KMS-11 (cell line): ENCODE results near the gene ITPR2.

ENCODE experiments used
- H2AFZ ChIP-seq: fragments of 200-600 bp; sonication (generic); 2 replicates; pipeline ENCODE4 v1.6.1; 2016; ENCODE audit warnings: antibody characterized with exemption, mixed run types, low read depth
- H3K27ac ChIP-seq: fragments of 200-600 bp; sonication (generic); 2 replicates; pipeline ENCODE4 v1.6.1; 2016; ENCODE audit warnings: mild to moderate bottlenecking, mixed run types
- H3K27me3 ChIP-seq: fragments of 200-600 bp; sonication (generic); 2 replicates; pipeline ENCODE4 v1.6.1; 2017; ENCODE audit warnings: mild to moderate bottlenecking, low read depth, mixed run types, moderate library complexity; ENCODE audit not compliant: insufficient read depth
- H3K36me3 ChIP-seq: fragments of 200-600 bp; sonication (generic); 2 replicates; pipeline ENCODE4 v1.6.1; 2017; ENCODE audit warnings: mild to moderate bottlenecking, mixed run types; ENCODE audit not compliant: insufficient read depth
- H3K4me1 ChIP-seq: fragments of 200-600 bp; sonication (generic); 2 replicates; pipeline ENCODE4 v1.6.1; 2016; ENCODE audit warnings: mild to moderate bottlenecking, low read depth, mixed run types; ENCODE audit not compliant: poor library complexity, severe bottlenecking
- H3K4me2 ChIP-seq: fragments of 200-600 bp; sonication (generic); 2 replicates; pipeline ENCODE4 v1.7.0; 2016; ENCODE audit warnings: mild to moderate bottlenecking, mixed run types
- H3K4me3 ChIP-seq: fragments of 200-600 bp; sonication (generic); IDR thresholded peaks from 2 replicates; pipeline ENCODE4 v1.6.1; 2017; ENCODE audit warnings: low read depth, low read length, mixed read lengths; ENCODE audit not compliant: insufficient read depth
- H3K79me2 ChIP-seq: fragments of 200-600 bp; sonication (generic); 2 replicates; pipeline ENCODE4 v1.6.1; 2016; ENCODE audit warnings: low read depth, mixed run types; ENCODE audit not compliant: insufficient read depth
- H3K9ac ChIP-seq: fragments of 200-600 bp; sonication (generic); 2 replicates; pipeline ENCODE4 v1.6.1; 2016; ENCODE audit warnings: mild to moderate bottlenecking, mixed run types
- H4K20me1 ChIP-seq: fragments of 200-600 bp; sonication (generic); 2 replicates; pipeline ENCODE4 v1.6.1; 2016; ENCODE audit warnings: mild to moderate bottlenecking, mixed run types; ENCODE audit not compliant: insufficient read depth
- CTCF ChIP-seq: fragments of 200-600 bp; sonication (generic); conservative IDR thresholded peaks from 2 replicates; pipeline ENCODE4 v1.6.1; 2017; ENCODE audit warnings: low read depth, mild to moderate bottlenecking, antibody characterized with exemption, low read length, moderate library complexity, mixed read lengths

The ITPR2 gene

GRCh38 chr12:26466726-26467125 is 366.3 kb downstream of the ITPR2 start:
- Histone ChIP-seq H3K79me2 (no peaks in the 10 kb centered on the region), H3K4me2 (no peak overlapping the region), H3K36me3 (no peaks in the 10 kb centered on the region), H3K4me3 (no peak overlapping the region), H3K27me3 (no peaks in the 10 kb centered on the region), H3K27ac (no peak overlapping the region), H3K9ac (no peak overlapping the region), H4K20me1 (no peaks in the 10 kb centered on the region), H3K4me1 (peaks cover 3% of the 10 kb centered on the region), H2AFZ (no peak overlapping the region)
- TF ChIP-seq CTCF, result no peak

GRCh38 chr12:26465419-26466097 is 367.4 kb downstream of the ITPR2 start:
- no peaks in the 10 kb centered on the region for H3K36me3 ChIP-seq
- no peaks in the 10 kb centered on the region for H4K20me1 ChIP-seq
- no peaks in the 10 kb centered on the region for H3K79me2 ChIP-seq
- no peaks in the 10 kb centered on the region for H3K4me1 ChIP-seq
- H2AFZ ChIP-seq, result no peak overlapping the region
- no peak overlapping the region for H3K27ac ChIP-seq
- no peaks in the 10 kb centered on the region for H3K27me3 ChIP-seq
- no peak overlapping the region for H3K9ac ChIP-seq
- no peak overlapping the region for H3K4me3 ChIP-seq
- no peak overlapping the region for H3K4me2 ChIP-seq
- TF ChIP-seq CTCF, result no peak

- Histone ChIP-seq H3K27me3 (no peaks in the 10 kb centered on the region), H3K4me2 (no peak overlapping the region), H3K79me2 (no peaks in the 10 kb centered on the region), H3K4me3 (no peak overlapping the region), H3K4me1 (no peaks in the 10 kb centered on the region), H3K9ac (no peak overlapping the region), H3K27ac (no peak overlapping the region), H4K20me1 (no peaks in the 10 kb centered on the region), H3K36me3 (no peaks in the 10 kb centered on the region), H2AFZ (no peak overlapping the region)
- TF ChIP-seq CTCF, result no peak
Measured at GRCh38 chr12:26461776-26462175, 371.2 kb downstream of the ITPR2 start.

- Histone ChIP-seq H3K27me3 (no peaks in the 10 kb centered on the region), H3K27ac (no peak overlapping the region), H3K4me3 (no peak overlapping the region), H2AFZ (no peak overlapping the region), H3K4me1 (no peaks in the 10 kb centered on the region), H3K4me2 (no peak overlapping the region), H3K79me2 (no peaks in the 10 kb centered on the region), H4K20me1 (no peaks in the 10 kb centered on the region), H3K36me3 (no peaks in the 10 kb centered on the region), H3K9ac (no peak overlapping the region)
- TF ChIP-seq CTCF, result no peak
Measured at GRCh38 chr12:26460361-26460760, 372.6 kb downstream of the ITPR2 start.
